IMR-90 (cell line): Measurements from ENCODE around the gene PPARG. TPM values are rescaled to one million over a fixed set of nuclear protein-coding genes. Genes with fewer than 3 reads are reported as not detected.

Source experiments
- ATAC-seq: fragments of 200-7000 bp; cut with Tn5 transposase; 2 replicates; pipeline ENCODE4 v1.9.1; 2020; ENCODE audit warnings: low read depth, mild to moderate bottlenecking, moderate library complexity
- BruUV-seq: library from RNA; stranded (reverse); fragments of 400-500 nt; replicated peaks from 2 replicates; lab custom pipeline; 2021; lab: Mats Ljungman, UMichigan
- CTCF ChIA-PET: fragments of 300-600 bp; formaldehyde crosslinking; extraction: SDS; loops from one replicate; lab custom pipeline; 2021; ENCODE audit warnings: antibody characterized with exemption; lab: Yijun Ruan, JAX
- POLR2A ChIA-PET: fragments of 300-600 bp; sonication (Branson Sonifier 250); formaldehyde crosslinking; loops from one replicate; lab custom pipeline; 2022; ENCODE audit warnings: antibody characterized with exemption; ENCODE audit not compliant: unreplicated experiment; lab: Charles Lee
- DNase-seq: peaks from one replicate; pipeline ENCODE4 v3.0.0; 2013
- H2AFZ ChIP-seq: replicated peaks from 2 replicates; pipeline ENCODE3; 2013; ENCODE audit warnings: low read length, mild to moderate bottlenecking; ENCODE audit not compliant: poor library complexity
- H2AK5ac ChIP-seq: 2 replicates; pipeline ENCODE4 v1.6.1; 2013; ENCODE audit warnings: low read depth, low read length, inconsistent platforms
- H2AK9ac ChIP-seq: replicated peaks from 2 replicates; pipeline ENCODE3; 2013; ENCODE audit warnings: mild to moderate bottlenecking, low read depth, low read length, moderate library complexity; ENCODE audit not compliant: poor library complexity
- H2BK120ac ChIP-seq: 2 replicates; pipeline ENCODE4 v1.6.1; 2013; ENCODE audit warnings: low read depth, low read length, inconsistent platforms
- H2BK15ac ChIP-seq: 3 replicates; pipeline ENCODE4 v1.6.1; 2013; ENCODE audit warnings: low read depth, low read length, inconsistent platforms
- H2BK20ac ChIP-seq: 2 replicates; pipeline ENCODE4 v1.6.1; 2013; ENCODE audit warnings: low read depth, mild to moderate bottlenecking, inconsistent platforms, low read length, moderate library complexity
- H2BK5ac ChIP-seq: 2 replicates; pipeline ENCODE4 v1.6.1; 2013; ENCODE audit warnings: mild to moderate bottlenecking, low read depth, low read length, inconsistent platforms; ENCODE audit not compliant: poor library complexity, severe bottlenecking
- H3K14ac ChIP-seq: replicated peaks from 2 replicates; pipeline ENCODE4 v1.6.1; 2013; ENCODE audit warnings: low read depth, low read length, inconsistent platforms
- H3K18ac ChIP-seq: 2 replicates; pipeline ENCODE4 v1.6.1; 2013; ENCODE audit warnings: low read depth, low read length, control low read depth
- H3K23ac ChIP-seq: 2 replicates; pipeline ENCODE4 v1.6.1; 2013; ENCODE audit warnings: low read depth, low read length, inconsistent platforms
- H3K27ac ChIP-seq: 2 replicates; pipeline ENCODE4 v1.5.1; 2013; ENCODE audit warnings: mild to moderate bottlenecking, control low read depth, low read length; ENCODE audit not compliant: insufficient read depth
- H3K27me3 ChIP-seq: 2 replicates; pipeline ENCODE4 v1.6.1; 2013; ENCODE audit warnings: low read length; ENCODE audit not compliant: control insufficient read depth, insufficient read depth
- H3K36me3 ChIP-seq: 2 replicates; pipeline ENCODE4 v1.6.1; 2013; ENCODE audit warnings: low read length, mixed read lengths; ENCODE audit not compliant: control insufficient read depth, insufficient read depth
- H3K4ac ChIP-seq: 2 replicates; pipeline ENCODE4 v1.6.1; 2013; ENCODE audit warnings: low read depth, low read length, inconsistent platforms
- H3K4me1 ChIP-seq: 2 replicates; pipeline ENCODE4 v1.6.1; 2013; ENCODE audit warnings: low read length, mixed read lengths; ENCODE audit not compliant: control insufficient read depth, insufficient read depth
- H3K4me2 ChIP-seq: 2 replicates; pipeline ENCODE4 v1.6.1; 2013; ENCODE audit warnings: low read depth, mild to moderate bottlenecking, control low read depth, low read length, moderate library complexity
- H3K4me3 ChIP-seq: 2 replicates; pipeline ENCODE4 v1.5.1; 2013; ENCODE audit warnings: low read depth, mild to moderate bottlenecking, control low read depth, low read length, moderate library complexity; ENCODE audit not compliant: insufficient read depth
- H3K56ac ChIP-seq: 2 replicates; pipeline ENCODE4 v1.6.1; 2013; ENCODE audit warnings: low read length, inconsistent platforms; ENCODE audit not compliant: insufficient read depth; ENCODE audit errors: extremely low read depth
- H3K79me1 ChIP-seq, 2 experiments: 2 replicates each; pipeline ENCODE4 v1.6.1; 2013; ENCODE audit warnings: low read length in 2 of 2, inconsistent platforms in 1 of 2, low read depth in 1 of 2
- H3K9ac ChIP-seq: 2 replicates; pipeline ENCODE4 v1.6.1; 2013; ENCODE audit warnings: low read depth, low read length, control low read depth
- H3K9me1 ChIP-seq: 2 replicates; pipeline ENCODE4 v1.6.1; 2013; ENCODE audit warnings: low read length, inconsistent platforms; ENCODE audit not compliant: insufficient read depth
- H3K9me3 ChIP-seq: 2 replicates; pipeline ENCODE4 v1.6.1; 2013; ENCODE audit warnings: low read length; ENCODE audit not compliant: control insufficient read depth, insufficient read depth
- H4K20me1 ChIP-seq: 2 replicates; pipeline ENCODE4 v1.6.1; 2013; ENCODE audit warnings: low read length, inconsistent platforms; ENCODE audit not compliant: insufficient read depth
- H4K5ac ChIP-seq: 2 replicates; pipeline ENCODE4 v1.6.1; 2013; ENCODE audit warnings: mild to moderate bottlenecking, low read depth, low read length, control low read depth
- H4K8ac ChIP-seq, 2 experiments: 2 replicates each; pipeline ENCODE4 v1.6.1; 2013; ENCODE audit warnings: low read depth in 2 of 2, low read length in 2 of 2, control low read depth in 1 of 2, inconsistent platforms in 1 of 2
- H4K91ac ChIP-seq: 2 replicates; pipeline ENCODE4 v1.6.1; 2013; ENCODE audit warnings: low read depth, low read length, inconsistent platforms; ENCODE audit not compliant: insufficient read depth
- BHLHE40 ChIP-seq: fragments of 150-350 bp; IDR thresholded peaks from 2 replicates; pipeline ENCODE4 v1.6.1; 2016; ENCODE audit warnings: mild to moderate bottlenecking, low read depth, low read length
- CEBPB ChIP-seq: IDR thresholded peaks from 2 replicates; pipeline ENCODE4 v1.6.1; 2012; ENCODE audit warnings: low read depth, low read length, improper control_type of control experiment
- CHD1 ChIP-seq: IDR thresholded peaks from 2 replicates; pipeline ENCODE4 v1.6.1; 2012; ENCODE audit warnings: low read depth, low read length, improper control_type of control experiment
- FOS ChIP-seq: fragments of 150-350 bp; IDR thresholded peaks from 2 replicates; pipeline ENCODE4 v1.6.1; 2016; ENCODE audit warnings: low read depth, low read length
- MAFK ChIP-seq: IDR thresholded peaks from 2 replicates; pipeline ENCODE4 v1.6.1; 2012; ENCODE audit warnings: low read depth, low read length, improper control_type of control experiment
- MAZ ChIP-seq: IDR thresholded peaks from 2 replicates; pipeline ENCODE4 v1.6.1; 2012; ENCODE audit warnings: low read depth, mild to moderate bottlenecking, low read length, improper control_type of control experiment, moderate library complexity, borderline replicate concordance
- MXI1 ChIP-seq: IDR thresholded peaks from 2 replicates; pipeline ENCODE4 v1.6.1; 2012; ENCODE audit warnings: low read depth, mild to moderate bottlenecking, low read length, moderate library complexity, borderline replicate concordance
- NFE2L2 ChIP-seq: fragments of 150-350 bp; IDR thresholded peaks from 2 replicates; pipeline ENCODE4 v1.6.1; 2016; ENCODE audit warnings: low read depth, mild to moderate bottlenecking, low read length
- POLR2A ChIP-seq: IDR thresholded peaks from 2 replicates; pipeline ENCODE4 v1.6.1; 2012; ENCODE audit warnings: mild to moderate bottlenecking, low read depth, low read length
- RAD21 ChIP-seq: IDR thresholded peaks from 2 replicates; pipeline ENCODE4 v1.6.1; 2012; ENCODE audit warnings: low read length, improper control_type of control experiment
- RCOR1 ChIP-seq: IDR thresholded peaks from 2 replicates; pipeline ENCODE4 v1.6.1; 2012; ENCODE audit warnings: mild to moderate bottlenecking, low read length, improper control_type of control experiment; ENCODE audit not compliant: insufficient replicate concordance
- RFX5 ChIP-seq: IDR thresholded peaks from 2 replicates; pipeline ENCODE4 v1.8.0; 2012; ENCODE audit warnings: low read depth, mild to moderate bottlenecking, low read length, moderate library complexity
- SMC3 ChIP-seq: fragments of 150-350 bp; IDR thresholded peaks from 2 replicates; pipeline ENCODE4 v1.6.1; 2016; ENCODE audit warnings: low read depth, mild to moderate bottlenecking, antibody characterized with exemption, low read length, moderate library complexity
- WGBS, 2 experiments: methylation state at CpG; one replicate each; pipeline versions ENCODE4 v1.1.5 to v1.1.7; 2013; ENCODE audit warnings: missing lambda C conversion rate in 2 of 2; ENCODE audit not compliant: insufficient read length in 1 of 2; ENCODE audit errors: extremely low coverage in 2 of 2; 5-methylcytosine and 5-hydroxymethylcytosine counted together
- dilution Hi-C: fragments of 300-500 bp; cut with HindIII; formaldehyde crosslinking; loops from one replicate; pipeline ENCODE4 v1.14.3; 2018; ENCODE audit warnings: low sequenced_read_pairs; ENCODE audit not compliant: unreplicated experiment
- in situ Hi-C: fragments of 300-500 bp; cut with MboI; formaldehyde crosslinking; loops from 3 replicates; pipeline ENCODE4 v1.14.3; 2019; ENCODE audit warnings: low sequenced_read_pairs, inconsistent platforms, mixed read lengths
- intact Hi-C: fragments of 100-400 bp; cut with micrococcal nuclease; formaldehyde crosslinking; loops from 2 replicates; pipeline ENCODE4 v1.10.0; 2022
- polyA plus RNA-seq, 3 experiments: library from polyadenylated mRNA; depleted of rRNA; stranded (reverse); fragments of >200 nt; gene quantifications; 2 replicates each; pipeline ENCODE4 v1.2.3, GENCODE V29; 2012; ENCODE audit warnings: low replicate concordance in 1 of 3
- total RNA-seq: library from RNA; depleted of rRNA; stranded (reverse); fragments of >200 nt; gene quantifications from 2 replicates; pipeline ENCODE4 v1.2.3, GENCODE V29; 2012
- TF ChIP-seq, protein P1 (sequence below): fragments of 150-350 bp; IDR thresholded peaks from 2 replicates; pipeline ENCODE4 v1.6.1; 2017; ENCODE audit warnings: mild to moderate bottlenecking, antibody characterized with exemption, low read length, low read depth
- TF ChIP-seq, protein P2 (sequence below): conservative IDR thresholded peaks from 2 replicates; pipeline ENCODE4 v1.5.1; 2012; ENCODE audit warnings: mild to moderate bottlenecking, low read depth, low read length, improper control_type of control experiment
- TF ChIP-seq, protein P3 (sequence below): fragments of 150-350 bp; IDR thresholded peaks from 2 replicates; pipeline ENCODE4 v1.6.1; 2016; ENCODE audit warnings: low read depth, mild to moderate bottlenecking, low read length, moderate library complexity, borderline replicate concordance

PPARG gene
- total and polyA plus RNA-seq, 2 of the 4 experiments (the other 2 are of a cell fraction) = 11.2 to 23.8 TPM

DNA sequence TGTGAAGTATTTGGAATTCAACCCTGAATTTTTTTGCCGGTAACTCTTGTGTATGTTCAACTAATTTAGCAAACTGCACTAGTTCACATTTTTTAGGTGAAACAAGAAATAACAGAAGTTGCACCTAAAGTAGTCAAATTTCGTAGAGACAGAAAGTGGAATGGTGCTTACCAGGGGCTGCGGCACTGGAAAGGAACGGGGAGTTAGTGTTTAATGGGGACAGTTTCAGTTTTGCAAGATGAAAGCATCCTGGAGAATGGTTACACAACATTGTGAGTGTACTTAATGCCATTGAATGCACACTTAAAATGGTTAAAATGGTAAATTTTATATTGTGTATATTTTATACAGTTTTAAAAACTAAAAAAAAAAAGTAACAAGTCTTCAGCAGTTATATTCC, 27.4 kb downstream of the PPARG start:
- BruUV-seq = no TSS peak
- TF ChIP-seq CEBPB (no peak), MAZ (no peak), BHLHE40 (no peak), RCOR1 (no peak), RFX5 (no peak), SMC3 (no peak), FOS (no peak), RAD21 (no peak), NFE2L2 (no peak), MXI1 (no peak), CHD1 (no peak), POLR2A (no peak), MAFK (no peak)
- TF ChIP-seq, protein P1, sequence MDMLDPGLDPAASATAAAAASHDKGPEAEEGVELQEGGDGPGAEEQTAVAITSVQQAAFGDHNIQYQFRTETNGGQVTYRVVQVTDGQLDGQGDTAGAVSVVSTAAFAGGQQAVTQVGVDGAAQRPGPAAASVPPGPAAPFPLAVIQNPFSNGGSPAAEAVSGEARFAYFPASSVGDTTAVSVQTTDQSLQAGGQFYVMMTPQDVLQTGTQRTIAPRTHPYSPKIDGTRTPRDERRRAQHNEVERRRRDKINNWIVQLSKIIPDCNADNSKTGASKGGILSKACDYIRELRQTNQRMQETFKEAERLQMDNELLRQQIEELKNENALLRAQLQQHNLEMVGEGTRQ = no peak
- TF ChIP-seq, protein P2, sequence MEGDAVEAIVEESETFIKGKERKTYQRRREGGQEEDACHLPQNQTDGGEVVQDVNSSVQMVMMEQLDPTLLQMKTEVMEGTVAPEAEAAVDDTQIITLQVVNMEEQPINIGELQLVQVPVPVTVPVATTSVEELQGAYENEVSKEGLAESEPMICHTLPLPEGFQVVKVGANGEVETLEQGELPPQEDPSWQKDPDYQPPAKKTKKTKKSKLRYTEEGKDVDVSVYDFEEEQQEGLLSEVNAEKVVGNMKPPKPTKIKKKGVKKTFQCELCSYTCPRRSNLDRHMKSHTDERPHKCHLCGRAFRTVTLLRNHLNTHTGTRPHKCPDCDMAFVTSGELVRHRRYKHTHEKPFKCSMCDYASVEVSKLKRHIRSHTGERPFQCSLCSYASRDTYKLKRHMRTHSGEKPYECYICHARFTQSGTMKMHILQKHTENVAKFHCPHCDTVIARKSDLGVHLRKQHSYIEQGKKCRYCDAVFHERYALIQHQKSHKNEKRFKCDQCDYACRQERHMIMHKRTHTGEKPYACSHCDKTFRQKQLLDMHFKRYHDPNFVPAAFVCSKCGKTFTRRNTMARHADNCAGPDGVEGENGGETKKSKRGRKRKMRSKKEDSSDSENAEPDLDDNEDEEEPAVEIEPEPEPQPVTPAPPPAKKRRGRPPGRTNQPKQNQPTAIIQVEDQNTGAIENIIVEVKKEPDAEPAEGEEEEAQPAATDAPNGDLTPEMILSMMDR = no peak
- TF ChIP-seq, protein P3, sequence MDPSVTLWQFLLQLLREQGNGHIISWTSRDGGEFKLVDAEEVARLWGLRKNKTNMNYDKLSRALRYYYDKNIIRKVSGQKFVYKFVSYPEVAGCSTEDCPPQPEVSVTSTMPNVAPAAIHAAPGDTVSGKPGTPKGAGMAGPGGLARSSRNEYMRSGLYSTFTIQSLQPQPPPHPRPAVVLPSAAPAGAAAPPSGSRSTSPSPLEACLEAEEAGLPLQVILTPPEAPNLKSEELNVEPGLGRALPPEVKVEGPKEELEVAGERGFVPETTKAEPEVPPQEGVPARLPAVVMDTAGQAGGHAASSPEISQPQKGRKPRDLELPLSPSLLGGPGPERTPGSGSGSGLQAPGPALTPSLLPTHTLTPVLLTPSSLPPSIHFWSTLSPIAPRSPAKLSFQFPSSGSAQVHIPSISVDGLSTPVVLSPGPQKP = no peak
- H3K4me3 ChIP-seq = no peak overlapping the region
- no peak overlapping the region for H3K4ac ChIP-seq
- no peak overlapping the region for H3K23ac ChIP-seq
- DNase-seq (no peak), ATAC-seq (no peak)
- no peak overlapping the region for H3K4me2 ChIP-seq
- H3K14ac ChIP-seq = no peak overlapping the region
- H2AK5ac ChIP-seq = no peak overlapping the region
- no peaks in the 10 kb centered on the region for H4K20me1 ChIP-seq
- H3K27ac ChIP-seq = no peak overlapping the region
- H3K56ac ChIP-seq = no peak overlapping the region
- no peak overlapping the region for H4K8ac ChIP-seq
- no peaks in the 10 kb centered on the region for H3K27me3 ChIP-seq
- H2BK120ac ChIP-seq = no peak overlapping the region
- H2BK5ac ChIP-seq = no peak overlapping the region
- POLR2A ChIA-PET = no interaction called here
- dilution Hi-C loops (no loop called here), in situ Hi-C loops (no loop called here), intact Hi-C loops (no loop called here)
- no peak overlapping the region for H3K9ac ChIP-seq
- H3K18ac ChIP-seq = no peak overlapping the region
- WGBS, 2 experiments = 80% methylated on average over 1 of the region's 4 CpGs; no CpG with 5 or more reads in 1 of the 2 experiments
- H2BK15ac ChIP-seq = no peak overlapping the region
- H4K91ac ChIP-seq = no peak overlapping the region
- H2BK20ac ChIP-seq = no peak overlapping the region
- H3K36me3 ChIP-seq = no peaks in the 10 kb centered on the region
- no peaks in the 10 kb centered on the region for H3K9me3 ChIP-seq
- no peak overlapping the region for H2AK9ac ChIP-seq
- H2AFZ ChIP-seq = no peak overlapping the region
- H4K5ac ChIP-seq = no peak overlapping the region
- H3K79me1 ChIP-seq = peaks cover 3 to 4% of the 10 kb centered on the region in 2 experiments; a peak in 3 of 4 replicates
- CTCF ChIA-PET = no interaction called here
- peaks cover 2% of the 10 kb centered on the region; the same call in 1 of the 2 replicates for H3K9me1 ChIP-seq
- H3K4me1 ChIP-seq = peaks cover 2% of the 10 kb centered on the region; the same call in 1 of the 2 replicates
